PC-9 (cell line): ENCODE measurements around the gene MMP24OS. TPM values are rescaled to one million over a fixed set of nuclear protein-coding genes. Genes with fewer than 3 reads are reported as not detected.

Source experiments
- BruUV-seq: library from RNA; stranded (reverse); fragments of 400-500 nt; replicated peaks from 2 replicates; lab custom pipeline; 2021; lab: Mats Ljungman, UMichigan
- CTCF ChIA-PET: fragments of 300-600 bp; sonication (Branson Sonifier 250); formaldehyde crosslinking; loops from one replicate; lab custom pipeline; 2022; ENCODE audit warnings: antibody characterized with exemption; lab: Charles Lee
- POLR2A ChIA-PET: fragments of 300-600 bp; sonication (Branson Sonifier 250); formaldehyde crosslinking; loops from one replicate; lab custom pipeline; 2022; ENCODE audit warnings: antibody characterized with exemption; ENCODE audit not compliant: unreplicated experiment; lab: Charles Lee
- DNase-seq, 2 experiments: peaks; one replicate each; pipeline versions ENCODE4 v3.0.0 to v3.0.0-alpha.2; 2015 to 2022; ENCODE audit warnings: mixed read lengths in 1 of 2
- H2AFZ ChIP-seq: fragments of 200-600 bp; sonication (generic); 2 replicates; pipeline ENCODE4 v1.8.1; 2017; ENCODE audit warnings: antibody characterized with exemption
- H3F3A ChIP-seq: fragments of 200-600 bp; sonication (generic); 2 replicates; pipeline ENCODE4 v1.8.1; 2017; ENCODE audit warnings: antibody characterized with exemption, mild to moderate bottlenecking, low read depth; ENCODE audit not compliant: insufficient read depth
- H3K27ac ChIP-seq: fragments of 200-600 bp; sonication (generic); 2 replicates; pipeline ENCODE4 v1.6.1; 2016; ENCODE audit warnings: mixed run types
- H3K27me3 ChIP-seq: fragments of 200-600 bp; sonication (generic); 2 replicates; pipeline ENCODE4 v1.6.1; 2016; ENCODE audit warnings: low read depth, mixed run types; ENCODE audit not compliant: insufficient read depth
- H3K36me3 ChIP-seq: fragments of 200-600 bp; sonication (generic); 2 replicates; pipeline ENCODE4 v1.6.1; 2016; ENCODE audit warnings: low read depth, mixed run types
- H3K4me1 ChIP-seq: fragments of 200-600 bp; sonication (generic); replicated peaks from 2 replicates; pipeline ENCODE4 v1.6.1; 2016; ENCODE audit warnings: mixed run types; ENCODE audit not compliant: insufficient read depth
- H3K4me2 ChIP-seq: fragments of 200-600 bp; sonication (generic); 2 replicates; pipeline ENCODE4 v1.6.1; 2017; ENCODE audit warnings: mixed run types
- H3K4me3 ChIP-seq: fragments of 200-600 bp; sonication (generic); 2 replicates; pipeline ENCODE4 v1.6.1; 2016; ENCODE audit warnings: mixed run types
- H3K79me2 ChIP-seq: fragments of 200-600 bp; sonication (generic); 2 replicates; pipeline ENCODE4 v1.6.1; 2017; ENCODE audit warnings: low read depth, mixed run types
- H3K9me2 ChIP-seq: fragments of 200-600 bp; sonication (generic); 2 replicates; pipeline ENCODE4 v1.8.1; 2017; ENCODE audit warnings: mild to moderate bottlenecking; ENCODE audit not compliant: insufficient read depth
- H3K9me3 ChIP-seq: fragments of 200-600 bp; sonication (generic); 2 replicates; pipeline ENCODE4 v1.8.1; 2016; ENCODE audit warnings: low read depth; ENCODE audit not compliant: insufficient read depth
- H4K20me1 ChIP-seq: fragments of 200-600 bp; sonication (generic); 2 replicates; pipeline ENCODE4 v1.8.1; 2017; ENCODE audit not compliant: insufficient read depth
- CTCF ChIP-seq: fragments of 200-600 bp; sonication (generic); conservative IDR thresholded peaks from 2 replicates; pipeline ENCODE4 v1.6.1; 2017; ENCODE audit warnings: mixed run types, antibody characterized with exemption, mild to moderate bottlenecking, moderate library complexity
- EZH2 ChIP-seq: fragments of 200-600 bp; sonication (generic); IDR thresholded peaks from 2 replicates; pipeline ENCODE4 v1.8.0; 2017; ENCODE audit warnings: antibody characterized with exemption, low read depth
- intact Hi-C: fragments of 100-400 bp; cut with micrococcal nuclease; formaldehyde crosslinking; loops from one replicate; pipeline ENCODE4 v1.10.0; 2022; ENCODE audit not compliant: unreplicated experiment
- total RNA-seq: library from RNA; stranded (reverse); gene quantifications from 2 replicates; pipeline ENCODE4 v1.2.3, GENCODE V29; 2021

MMP24OS gene
- total RNA-seq, 1 experiment from 2014 or later = 59.3 TPM

GRCh38 chr20:35273449-35274171 is 4.3 kb downstream of the MMP24OS start:
- POLR2A ChIA-PET = interaction anchor here (0.6 kb wide), 4 partner anchors 33 to 694 kb away, joined by 3 to 6 read pairs (median 5); partner anchors contain the start of gene ACSS2
- H3K9me2 ChIP-seq = no peaks in the 10 kb centered on the region
- peaks cover 8% of the 10 kb centered on the region for H3K4me1 ChIP-seq
- peaks cover 14% of the 10 kb centered on the region for H3K79me2 ChIP-seq
- no TSS peak for BruUV-seq
- no peaks in the 10 kb centered on the region for H3K27me3 ChIP-seq
- H2AFZ ChIP-seq = no peak overlapping the region
- peaks cover 5% of the 10 kb centered on the region for H3F3A ChIP-seq
- H4K20me1 ChIP-seq = peaks cover 4% of the 10 kb centered on the region; the same call in 1 of the 2 replicates
- no peak for TF ChIP-seq EZH2
- no peak for TF ChIP-seq CTCF
- no peak overlapping the region for H3K4me2 ChIP-seq
- CTCF ChIA-PET = no interaction called here
- H3K9me3 ChIP-seq = no peaks in the 10 kb centered on the region
- no peak overlapping the region for H3K27ac ChIP-seq
- H3K4me3 ChIP-seq = no peak overlapping the region
- H3K36me3 ChIP-seq = peaks cover 5% of the 10 kb centered on the region; the same call in 1 of the 2 replicates
- DNase-seq = no peak
- intact Hi-C loops = no loop called here

GRCh38 chr20:35271904-35272303 is 6.0 kb downstream of the MMP24OS start:
- intact Hi-C loops = no loop called here
- no TSS peak for BruUV-seq
- peaks cover 6% of the 10 kb centered on the region for H3K4me1 ChIP-seq
- H3K79me2 ChIP-seq = peaks cover 10% of the 10 kb centered on the region
- POLR2A ChIA-PET = no interaction called here
- no peaks in the 10 kb centered on the region for H3K27me3 ChIP-seq
- no peak overlapping the region for H3K4me3 ChIP-seq
- H2AFZ ChIP-seq = no peak overlapping the region
- H3F3A ChIP-seq = no peaks in the 10 kb centered on the region
- H3K9me2 ChIP-seq = no peaks in the 10 kb centered on the region
- DNase-seq = no peak
- no peak overlapping the region for H3K4me2 ChIP-seq
- no peaks in the 10 kb centered on the region for H3K36me3 ChIP-seq
- H3K27ac ChIP-seq = no peak overlapping the region
- H4K20me1 ChIP-seq = no peaks in the 10 kb centered on the region
- CTCF ChIA-PET = no interaction called here
- no peaks in the 10 kb centered on the region for H3K9me3 ChIP-seq
- TF ChIP-seq CTCF (no peak), EZH2 (no peak)

- no peaks in the 10 kb centered on the region for H3K9me2 ChIP-seq
- no peak for TF ChIP-seq EZH2
- no peak for TF ChIP-seq CTCF
- peaks cover 4% of the 10 kb centered on the region; the same call in 1 of the 2 replicates for H3K79me2 ChIP-seq
- no peak overlapping the region for H3K4me2 ChIP-seq
- ChIA-PET CTCF (interaction anchor here (1.1 kb wide), 1 partner anchor 126 kb away, joined by 5 read pairs; no protein-coding TSS in a partner anchor), POLR2A (no interaction called here)
- H3K9me3 ChIP-seq = no peaks in the 10 kb centered on the region
- H3F3A ChIP-seq = no peaks in the 10 kb centered on the region
- DNase-seq = no peak
- intact Hi-C loops = no loop called here
- BruUV-seq = no TSS peak
- no peak overlapping the region for H3K27ac ChIP-seq
- no peaks in the 10 kb centered on the region for H4K20me1 ChIP-seq
- H3K4me1 ChIP-seq = no peaks in the 10 kb centered on the region
- H3K4me3 ChIP-seq = no peak overlapping the region
- H3K36me3 ChIP-seq = no peaks in the 10 kb centered on the region
- H2AFZ ChIP-seq = no peak overlapping the region
- no peaks in the 10 kb centered on the region for H3K27me3 ChIP-seq
Measured at GRCh38 chr20:35271073-35271882, 6.6 kb downstream of the MMP24OS start.
